Measurements from ENCODE around the gene CBLC. TPM values are rescaled to one million over a fixed set of nuclear protein-coding genes. Genes with fewer than 3 reads are reported as not detected.

The CBLC gene
- polyA plus RNA-seq, 1 donor from 2014 or later: not detected

- H3K4me1 Mint-ChIP-seq: peaks cover 0 to 14% (median 6%) of the 10 kb centered on the region in 3 donors
Observed at GRCh38 chr19:44741841-44742329, 35.8 kb upstream of the CBLC start.

GRCh38 chr19:44742330-44743061, 35.2 kb upstream of the CBLC start:
- Mint-ChIP-seq H3K27me3 (no peaks in the 10 kb centered on the region), H3K36me3 (no peaks in the 10 kb centered on the region), H3K4me1 (peaks cover 0 to 11% (median 10%) of the 10 kb centered on the region in 3 donors), H3K9me3 (no peaks in the 10 kb centered on the region), H3K4me3 (peak overlapping the region in 1 of 4 donors; percentile 47), H3K27ac (peak overlapping the region; percentile 4 to 57 (median 39))

More at GRCh38 chr19:44741841-44742329, 35.8 kb upstream of the CBLC start:
- Mint-ChIP-seq H3K27ac (peak overlapping the region in 2 of 3 donors; percentile 39 to 57), H3K9me3 (no peaks in the 10 kb centered on the region), H3K36me3 (no peaks in the 10 kb centered on the region), H3K27me3 (no peaks in the 10 kb centered on the region), H3K4me3 (no peak overlapping the region)

- H3K9me3 Mint-ChIP-seq: no peaks in the 10 kb centered on the region
- no peaks in the 10 kb centered on the region for H3K27me3 Mint-ChIP-seq
- peaks cover 8 to 22% (median 19%) of the 10 kb centered on the region in 3 donors for H3K4me1 Mint-ChIP-seq
- peaks cover under 1% of the 10 kb centered on the region for H3K36me3 Mint-ChIP-seq
- H3K27ac Mint-ChIP-seq: peak overlapping the region in 2 of 3 donors; percentile 67 to 85
- peak overlapping the region in 2 of 4 donors; percentile 17 to 63 for H3K4me3 Mint-ChIP-seq
Observed at GRCh38 chr19:44744871-44745332, 32.8 kb upstream of the CBLC start.

- Mint-ChIP-seq H3K4me1 (peaks cover 13 to 24% (median 21%) of the 10 kb centered on the region in 3 donors), H3K4me3 (peak overlapping the region in 2 of 4 donors; percentile 58 to 63), H3K27ac (peak overlapping the region in 1 of 3 donors; percentile 96)
Observed at GRCh38 chr19:44745341-44745831, 32.3 kb upstream of the CBLC start.

GRCh38 chr19:44745887-44746600, 31.6 kb upstream of the CBLC start:
- H3K27ac Mint-ChIP-seq: peak overlapping the region; percentile 93 to 96 (median 93)
- H3K36me3 Mint-ChIP-seq: peaks cover 4% of the 10 kb centered on the region
- H3K9me3 Mint-ChIP-seq: no peaks in the 10 kb centered on the region
- H3K4me1 Mint-ChIP-seq: peaks cover 19 to 29% (median 25%) of the 10 kb centered on the region in 3 donors
- no peaks in the 10 kb centered on the region for H3K27me3 Mint-ChIP-seq
- H3K4me3 Mint-ChIP-seq: peak overlapping the region; percentile 58 to 87 (median 68)

More at GRCh38 chr19:44745341-44745831, 32.3 kb upstream of the CBLC start:
- Mint-ChIP-seq H3K9me3 (no peaks in the 10 kb centered on the region), H3K36me3 (peaks cover 4% of the 10 kb centered on the region), H3K27me3 (no peaks in the 10 kb centered on the region)

DNA sequence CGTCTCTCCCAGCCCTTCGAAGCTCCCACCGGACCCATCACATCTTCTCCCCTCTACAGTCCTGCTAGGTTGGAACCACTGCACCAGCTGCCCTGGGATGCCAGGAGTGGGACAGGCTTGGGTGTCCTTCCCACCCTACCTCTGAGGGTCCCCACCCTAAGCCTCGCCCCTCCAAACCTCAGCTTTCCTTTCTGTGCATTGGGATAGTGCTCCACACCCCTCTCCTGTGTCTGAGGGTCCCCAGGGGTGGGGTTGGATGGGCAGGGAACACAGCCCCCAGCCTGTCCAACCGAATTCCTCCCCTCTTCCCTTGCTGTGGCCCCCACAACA, 31.1 kb upstream of the CBLC start:
- Mint-ChIP-seq H3K27ac (peak overlapping the region; percentile 93 to 96 (median 93)), H3K27me3 (no peaks in the 10 kb centered on the region), H3K9me3 (no peaks in the 10 kb centered on the region), H3K4me3 (peak overlapping the region; percentile 87 to 92 (median 89)), H3K4me1 (peaks cover 20 to 33% (median 29%) of the 10 kb centered on the region in 3 donors), H3K36me3 (peaks cover 4% of the 10 kb centered on the region)

DNA sequence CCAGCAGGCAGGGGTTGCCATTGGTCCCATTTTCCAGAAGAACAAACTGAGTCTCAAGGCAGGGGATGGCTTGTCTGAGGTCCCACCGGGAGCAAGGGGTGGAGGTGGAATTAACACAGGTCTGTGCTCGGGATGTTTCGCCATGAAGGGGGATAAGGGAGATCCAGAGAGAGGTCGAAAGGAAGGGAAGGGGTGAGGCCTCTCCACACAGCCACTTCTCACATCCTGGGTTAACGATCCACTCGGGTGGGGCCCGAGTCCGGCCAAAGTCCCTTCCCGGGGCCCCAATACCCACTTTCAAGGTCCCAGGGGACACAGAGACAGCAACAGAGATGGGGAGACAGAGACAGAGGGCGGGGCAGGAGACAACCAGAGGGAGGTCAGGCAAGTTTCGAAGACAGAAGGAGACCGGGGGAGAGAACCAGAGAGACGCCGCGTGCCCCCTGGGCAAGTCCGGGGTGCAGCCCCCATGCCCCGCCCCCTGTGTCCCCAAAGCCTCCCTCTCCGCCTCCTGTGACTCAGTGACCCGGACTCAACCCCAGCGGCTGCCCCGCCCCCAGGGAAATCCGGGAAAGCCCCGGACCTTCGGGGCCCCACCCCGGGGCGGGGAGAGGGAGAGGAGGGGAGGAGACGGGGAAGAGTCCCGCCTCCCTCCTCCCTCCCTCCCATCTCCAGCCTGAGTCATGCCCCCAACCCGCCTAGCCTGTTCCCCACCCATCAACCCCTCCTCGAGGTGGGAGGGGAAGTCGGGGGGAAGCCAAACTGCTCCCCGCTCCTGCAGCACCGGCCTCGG, 30.5 kb upstream of the CBLC start:
- peaks cover 23 to 39% (median 30%) of the 10 kb centered on the region in 3 donors for H3K4me1 Mint-ChIP-seq
- peaks cover 4% of the 10 kb centered on the region for H3K36me3 Mint-ChIP-seq
- H3K4me3 Mint-ChIP-seq: peak overlapping the region; percentile 87 to 92 (median 89)
- H3K27me3 Mint-ChIP-seq: no peaks in the 10 kb centered on the region
- no peaks in the 10 kb centered on the region for H3K9me3 Mint-ChIP-seq
- peak overlapping the region; percentile 93 to 96 (median 93) for H3K27ac Mint-ChIP-seq

DNA sequence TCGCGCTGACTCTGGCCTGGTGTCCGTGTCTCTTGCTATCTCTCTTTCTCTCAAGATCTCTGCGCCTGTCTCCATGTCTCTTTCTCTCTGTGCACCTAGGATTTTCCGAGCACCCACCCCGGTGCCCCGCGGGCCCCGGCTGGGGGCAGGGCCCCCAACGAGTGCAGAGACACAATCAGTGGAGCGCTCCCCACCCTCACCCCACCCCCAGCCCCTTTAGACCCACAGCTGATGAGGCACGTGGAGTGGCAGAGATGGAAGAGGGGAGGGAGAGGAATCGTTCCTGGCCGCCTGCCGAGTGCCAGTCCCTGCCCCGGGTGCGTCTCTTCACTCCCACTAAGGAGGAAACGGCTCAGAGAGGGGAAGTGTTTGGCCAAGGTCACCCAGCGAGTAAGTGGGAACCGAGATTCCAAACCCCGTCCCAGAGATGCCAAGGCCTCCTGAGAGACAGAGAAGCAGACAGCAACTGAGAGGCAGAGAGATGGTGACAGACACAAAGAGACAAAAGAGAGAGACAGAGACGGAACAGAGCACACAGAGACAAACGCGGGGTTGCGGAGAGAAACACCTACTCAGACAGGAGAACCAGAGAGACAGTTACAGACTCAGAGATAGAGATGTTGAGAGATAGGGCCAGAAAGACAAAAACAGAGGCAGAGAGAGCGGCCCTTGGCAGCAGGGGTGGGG, 29.8 kb upstream of the CBLC start:
- H3K4me1 Mint-ChIP-seq: peaks cover 31 to 46% (median 34%) of the 10 kb centered on the region in 3 donors
- H3K4me3 Mint-ChIP-seq: peak overlapping the region; percentile 87 to 92 (median 89)
- H3K27ac Mint-ChIP-seq: peak overlapping the region; percentile 93 to 96 (median 96)
- H3K9me3 Mint-ChIP-seq: no peaks in the 10 kb centered on the region
- H3K27me3 Mint-ChIP-seq: no peaks in the 10 kb centered on the region
- peaks cover 4% of the 10 kb centered on the region for H3K36me3 Mint-ChIP-seq

DNA sequence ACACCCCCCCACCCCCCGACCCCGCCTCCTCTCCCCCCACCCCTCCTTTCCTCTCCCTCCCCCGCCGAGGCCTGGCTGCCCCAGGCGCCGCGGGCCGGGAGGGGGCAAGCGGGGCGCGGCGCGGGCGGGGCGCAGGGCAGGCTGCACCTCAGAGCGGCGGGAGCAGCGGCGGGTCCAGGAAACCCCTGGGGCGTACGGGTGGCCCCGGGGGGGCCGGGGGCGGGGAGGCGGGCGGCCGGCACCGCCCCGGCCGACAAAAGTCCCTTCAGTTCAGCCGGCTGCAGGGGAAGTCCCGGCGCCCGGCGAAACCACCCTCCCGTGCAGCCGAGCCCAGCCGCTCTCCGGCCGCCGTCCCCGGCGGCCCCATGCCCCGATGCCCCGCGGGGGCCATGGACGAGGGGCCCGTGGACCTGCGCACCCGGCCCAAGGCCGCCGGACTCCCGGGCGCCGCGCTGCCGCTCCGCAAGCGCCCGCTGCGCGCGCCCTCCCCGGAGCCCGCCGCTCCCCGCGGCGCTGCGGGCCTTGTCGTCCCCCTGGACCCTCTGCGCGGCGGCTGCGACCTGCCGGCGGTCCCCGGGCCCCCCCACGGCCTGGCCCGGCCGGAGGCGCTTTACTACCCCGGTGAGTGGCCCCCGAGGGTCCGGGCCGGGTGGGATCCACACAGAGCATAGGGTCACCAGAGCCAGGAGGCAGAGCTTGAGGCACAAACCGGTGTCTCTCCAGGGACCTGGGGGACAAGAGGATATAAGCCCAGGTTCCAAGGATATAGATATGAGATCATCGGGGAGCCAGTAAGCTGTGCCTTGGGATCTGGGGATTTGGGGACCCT, 29.1 kb upstream of the CBLC start, which contains the start of gene BCL3:
Gene BCL3 (plus strand): TSS at position 283 of the 829 bp plus-strand sequence. CDS start 83 bp downstream, at position 366.
- Mint-ChIP-seq H3K27ac (peak within 1 kb of the TSS; percentile 96 to 99 (median 97)), H3K4me1 (peaks cover 34 to 47% (median 35%) of the 10 kb centered on the region in 3 donors), H3K36me3 (peaks cover 4% of the 10 kb centered on the region), H3K27me3 (no peaks in the 10 kb centered on the region), H3K4me3 (peak within 1 kb of the TSS; percentile 91 to 98 (median 94)), H3K9me3 (no peaks in the 10 kb centered on the region)

DNA sequence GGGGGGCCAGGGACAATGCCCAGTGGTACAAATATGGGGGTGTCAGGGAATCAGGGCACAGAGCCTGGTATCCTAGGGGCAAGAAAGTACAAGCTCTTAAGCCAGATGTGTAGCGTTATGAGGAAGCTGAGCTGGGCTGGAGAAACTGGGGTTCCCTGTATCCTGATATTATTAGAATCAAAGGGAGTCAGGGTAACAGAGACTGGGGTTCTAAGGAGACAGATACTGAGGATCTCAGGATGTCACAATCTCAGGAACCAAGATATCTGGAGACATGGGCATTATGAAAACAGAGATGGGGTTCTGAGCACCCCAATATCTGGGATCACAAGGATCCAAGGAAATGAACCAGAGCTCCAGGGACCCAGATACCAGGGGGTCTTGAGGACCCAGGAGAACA, 28.4 kb upstream of the CBLC start:
- Mint-ChIP-seq H3K4me3 (peak overlapping the region; percentile 85 to 98 (median 94)), H3K36me3 (peaks cover 4% of the 10 kb centered on the region), H3K27me3 (no peaks in the 10 kb centered on the region), H3K9me3 (no peaks in the 10 kb centered on the region), H3K27ac (peak overlapping the region; percentile 94 to 99 (median 97)), H3K4me1 (peaks cover 34 to 50% (median 40%) of the 10 kb centered on the region in 3 donors)

- H3K27ac Mint-ChIP-seq: peak overlapping the region; percentile 94 to 99 (median 97)
- H3K36me3 Mint-ChIP-seq: peaks cover 4% of the 10 kb centered on the region
- no peaks in the 10 kb centered on the region for H3K9me3 Mint-ChIP-seq
- H3K27me3 Mint-ChIP-seq: no peaks in the 10 kb centered on the region
- H3K4me3 Mint-ChIP-seq: peak overlapping the region; percentile 85 to 98 (median 94)
- peaks cover 36 to 54% (median 45%) of the 10 kb centered on the region in 3 donors for H3K4me1 Mint-ChIP-seq
Observed at GRCh38 chr19:44749994-44750393, 27.7 kb upstream of the CBLC start.

GRCh38 chr19:44752123-44752815, 25.4 kb upstream of the CBLC start:
- peaks cover 37 to 49% (median 45%) of the 10 kb centered on the region in 3 donors for H3K4me1 Mint-ChIP-seq
- H3K36me3 Mint-ChIP-seq: peaks cover 4% of the 10 kb centered on the region
- no peaks in the 10 kb centered on the region for H3K27me3 Mint-ChIP-seq

More at GRCh38 chr19:44752123-44752815, 25.4 kb upstream of the CBLC start:
- H3K9me3 Mint-ChIP-seq: no peaks in the 10 kb centered on the region
- peak overlapping the region; percentile 97 to 99 (median 99) for H3K27ac Mint-ChIP-seq
- peak overlapping the region; percentile 34 to 99 (median 98) for H3K4me3 Mint-ChIP-seq
